Activated CD8-positive, alpha-beta T cell treated with anti-CD3 and anti-CD28 coated beads for 36 hours (primary cell): ENCODE data around the gene MRPL37. TPM values are rescaled to one million over a fixed set of nuclear protein-coding genes. Genes with fewer than 3 reads are reported as not detected.

Source experiments
- ATAC-seq: fragments of 200-7000 bp; cut with Tn5 transposase; one replicate; pipeline ENCODE4 v1.10.0; 2021; ENCODE audit warnings: mild to moderate bottlenecking, moderate library complexity
- CTCF ChIA-PET: fragments of 350-600 bp; sonication (Branson Sonifier 250); formaldehyde crosslinking; loops from one replicate; lab custom pipeline; 2021; ENCODE audit warnings: antibody characterized with exemption; lab: Charles Lee
- POLR2A ChIA-PET: fragments of 350-600 bp; sonication (Branson Sonifier 250); formaldehyde crosslinking; loops from one replicate; lab custom pipeline; 2021; ENCODE audit warnings: antibody characterized with exemption; lab: Charles Lee
- DNase-seq: peaks from one replicate; pipeline ENCODE4 v3.0.0-alpha.2; 2020
- H3K27ac Mint-ChIP-seq: one replicate; pipeline ENCODE4 v1.8.0; 2021; ENCODE audit warnings: mild to moderate bottlenecking, mixed read lengths
- H3K27me3 Mint-ChIP-seq: one replicate; pipeline ENCODE4 v1.8.0; 2021; ENCODE audit warnings: mixed read lengths
- H3K36me3 Mint-ChIP-seq: one replicate; pipeline ENCODE4 v1.8.0; 2021; ENCODE audit warnings: low read depth, mixed read lengths
- H3K4me1 Mint-ChIP-seq: one replicate; pipeline ENCODE4 v1.8.0; 2021; ENCODE audit warnings: low read depth, mixed read lengths
- H3K4me3 Mint-ChIP-seq: one replicate; pipeline ENCODE4 v1.8.0; 2021; ENCODE audit warnings: mild to moderate bottlenecking, moderate library complexity, mixed read lengths
- H3K9me3 Mint-ChIP-seq: one replicate; pipeline ENCODE4 v1.8.0; 2021; ENCODE audit warnings: mixed read lengths
- CTCF ChIP-seq: fragments of 200-600 bp; IDR thresholded peaks from one replicate; pipeline ENCODE4 v1.8.0; 2022; ENCODE audit warnings: antibody characterized with exemption, mild to moderate bottlenecking
- intact Hi-C: fragments of 100-400 bp; cut with micrococcal nuclease; formaldehyde crosslinking; loops from one replicate; pipeline ENCODE4 v1.10.0; 2022
- total RNA-seq, 2 experiments: library from RNA; stranded (reverse); gene quantifications; one replicate each; pipeline ENCODE4 v1.2.3, GENCODE V29; 2021

MRPL37 gene
- total RNA-seq, 2 experiments from 2014 or later, result 194 to 198 TPM

GRCh38 chr1:54177726-54178125 is 22.2 kb upstream of the MRPL37 start:
- POLR2A ChIA-PET, result no interaction called here
- Mint-ChIP-seq H3K36me3 (peaks cover 6% of the 10 kb centered on the region), H3K27ac (no peak overlapping the region), H3K4me1 (no peaks in the 10 kb centered on the region), H3K27me3 (no peaks in the 10 kb centered on the region), H3K9me3 (no peaks in the 10 kb centered on the region), H3K4me3 (no peak overlapping the region)
- ATAC-seq, result no peak
- CTCF ChIA-PET, result no interaction called here
- no peak for DNase-seq
- no peak for TF ChIP-seq CTCF
- intact Hi-C loops, result no loop called here

- Mint-ChIP-seq H3K27me3 (no peaks in the 10 kb centered on the region), H3K4me3 (no peak overlapping the region), H3K4me1 (no peaks in the 10 kb centered on the region), H3K36me3 (peaks cover 6% of the 10 kb centered on the region), H3K27ac (no peak overlapping the region), H3K9me3 (no peaks in the 10 kb centered on the region)
- intact Hi-C loops, result no loop called here
- ChIA-PET CTCF (no interaction called here), POLR2A (no interaction called here)
- TF ChIP-seq CTCF, result no peak
- ATAC-seq (no peak), DNase-seq (no peak)
Measured at GRCh38 chr1:54178296-54179070, 21.5 kb upstream of the MRPL37 start.

GRCh38 chr1:54180701-54181360 is 19.1 kb upstream of the MRPL37 start:
- DNase-seq, result no peak
- Mint-ChIP-seq H3K4me3 (no peak overlapping the region), H3K36me3 (peaks cover 12% of the 10 kb centered on the region), H3K9me3 (no peaks in the 10 kb centered on the region), H3K4me1 (no peaks in the 10 kb centered on the region), H3K27me3 (no peaks in the 10 kb centered on the region), H3K27ac (no peak overlapping the region)
- no peak for TF ChIP-seq CTCF
- ATAC-seq, result no peak
- ChIA-PET POLR2A (interaction anchor here (0.9 kb wide), 1 partner anchor 156 kb away, joined by 4 read pairs; no protein-coding TSS in a partner anchor), CTCF (interaction anchor here (0.7 to 2.7 kb wide), 15 partner anchors 8 to 612 kb away, joined by 3 to 16 read pairs (median 4); partner anchors contain the start of genes CYB5RL and MRPL37)
- intact Hi-C loops, result no loop called here

- Mint-ChIP-seq H3K4me1 (no peaks in the 10 kb centered on the region), H3K27ac (no peak overlapping the region), H3K4me3 (no peak overlapping the region), H3K36me3 (peaks cover 25% of the 10 kb centered on the region), H3K27me3 (no peaks in the 10 kb centered on the region), H3K9me3 (no peaks in the 10 kb centered on the region)
- TF ChIP-seq CTCF, result no peak
- ChIA-PET CTCF (no interaction called here), POLR2A (no interaction called here)
- no peak for DNase-seq
- ATAC-seq, result no peak
- intact Hi-C loops, result no loop called here
Measured at GRCh38 chr1:54186056-54186455, 13.9 kb upstream of the MRPL37 start.

- CTCF ChIA-PET, result no interaction called here
- H3K36me3 Mint-ChIP-seq, result peaks cover 30% of the 10 kb centered on the region
- TF ChIP-seq CTCF, result no peak
Measured at GRCh38 chr1:54188291-54188690, 11.7 kb upstream of the MRPL37 start.

More at GRCh38 chr1:54188291-54188690, 11.7 kb upstream of the MRPL37 start:
- DNase-seq, result no peak
- ATAC-seq, result no peak
- intact Hi-C loops, result no loop called here
- no peaks in the 10 kb centered on the region for H3K4me1 Mint-ChIP-seq
- no peaks in the 10 kb centered on the region for H3K9me3 Mint-ChIP-seq
- no peak overlapping the region for H3K4me3 Mint-ChIP-seq
- no peaks in the 10 kb centered on the region for H3K27me3 Mint-ChIP-seq
- no peak overlapping the region for H3K27ac Mint-ChIP-seq
- POLR2A ChIA-PET, result no interaction called here
